ENCODE data around the gene SLC47A1. TPM values are rescaled to one million over a fixed set of nuclear protein-coding genes. Genes with fewer than 3 reads are reported as not detected.

Gene SLC47A1
- total RNA-seq, 1 donor from 2014 or later, result 1.1 TPM

DNA sequence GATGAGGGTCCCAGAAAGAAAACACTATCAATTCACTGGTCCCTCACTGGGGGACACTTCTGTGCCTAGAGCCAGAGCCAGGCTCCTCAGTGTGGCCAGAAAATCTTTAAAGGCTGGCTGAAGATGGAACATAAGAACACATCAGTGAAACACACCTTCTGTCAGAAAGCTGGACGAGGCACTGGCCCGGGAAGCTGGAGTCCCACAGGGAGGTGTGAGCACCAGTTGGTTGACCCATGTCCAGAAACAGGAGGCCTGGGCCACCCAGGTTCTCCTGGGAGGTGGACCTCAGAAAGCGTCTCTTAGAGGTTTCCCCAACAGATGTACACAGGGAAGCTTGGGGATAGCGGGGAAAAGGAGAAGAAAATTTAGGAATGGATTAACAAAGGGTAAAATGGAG lies 58.7 kb downstream of the SLC47A1 start:
- Mint-ChIP-seq H3K9me3 (ENCODE audit: low read depth) (no peaks in the 10 kb centered on the region), H3K36me3 (ENCODE audit: insufficient read depth) (no peaks in the 10 kb centered on the region), H3K27me3 (peaks cover 5% of the 10 kb centered on the region), H3K27ac (no peak overlapping the region), H3K4me1 (ENCODE audit: low read depth) (peaks cover 2% of the 10 kb centered on the region), H3K4me3 (ENCODE audit: low read depth) (no peak overlapping the region)
- DNase-seq (ENCODE audit: low spot score, unreplicated experiment), result no peak
- no peak for TF ChIP-seq CTCF (IDR thresholded peaks at IDR 0.05; ENCODE audit: unreplicated experiment)

GRCh38 chr17:19596869-19597268 lies 63.2 kb downstream of the SLC47A1 start:
- Mint-ChIP-seq H3K36me3 (ENCODE audit: insufficient read depth) (no peaks in the 10 kb centered on the region), H3K27ac (peak overlapping the region; percentile 62), H3K9me3 (ENCODE audit: low read depth) (no peaks in the 10 kb centered on the region), H3K4me1 (ENCODE audit: low read depth) (no peaks in the 10 kb centered on the region), H3K27me3 (peaks cover 1% of the 10 kb centered on the region), H3K4me3 (ENCODE audit: low read depth) (no peak overlapping the region)
- TF ChIP-seq CTCF (IDR thresholded peaks at IDR 0.05; ENCODE audit: unreplicated experiment), result no peak
- no peak for DNase-seq (ENCODE audit: low spot score, unreplicated experiment)

DNA sequence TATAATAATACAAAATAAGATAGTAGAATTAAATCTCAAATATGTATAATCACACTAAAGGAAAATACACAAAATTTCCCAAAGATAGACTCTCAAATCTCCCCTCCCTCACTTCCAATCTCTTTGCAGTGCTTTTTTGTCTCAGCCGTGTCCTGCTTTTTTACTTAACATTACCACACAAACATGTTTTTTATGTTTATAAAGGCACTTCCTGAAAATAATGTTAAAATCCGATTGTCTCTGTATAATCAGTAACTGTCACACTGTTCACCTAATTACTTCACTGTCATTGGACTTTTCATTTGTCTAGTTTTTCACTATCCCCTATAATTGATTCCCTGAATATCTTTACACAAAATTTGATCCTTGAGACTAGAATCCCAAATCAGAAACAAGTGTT lies 76.7 kb downstream of the SLC47A1 start:
- no peaks in the 10 kb centered on the region for H3K27me3 Mint-ChIP-seq
- H3K27ac Mint-ChIP-seq, result no peak overlapping the region
- H3K4me1 Mint-ChIP-seq (ENCODE audit: low read depth), result peaks cover 3% of the 10 kb centered on the region
- DNase-seq (ENCODE audit: low spot score, unreplicated experiment), result no peak
- H3K9me3 Mint-ChIP-seq (ENCODE audit: low read depth), result peaks cover 3% of the 10 kb centered on the region
- H3K36me3 Mint-ChIP-seq (ENCODE audit: insufficient read depth), result no peaks in the 10 kb centered on the region
- H3K4me3 Mint-ChIP-seq (ENCODE audit: low read depth), result no peak overlapping the region
- no peak for TF ChIP-seq CTCF (IDR thresholded peaks at IDR 0.05; ENCODE audit: unreplicated experiment)

GRCh38 chr17:19610879-19611278 lies 77.2 kb downstream of the SLC47A1 start:
- Mint-ChIP-seq H3K27ac (no peak overlapping the region), H3K4me3 (ENCODE audit: low read depth) (no peak overlapping the region), H3K27me3 (no peaks in the 10 kb centered on the region), H3K9me3 (ENCODE audit: low read depth) (peaks cover 3% of the 10 kb centered on the region), H3K4me1 (ENCODE audit: low read depth) (peaks cover 3% of the 10 kb centered on the region), H3K36me3 (ENCODE audit: insufficient read depth) (no peaks in the 10 kb centered on the region)
- TF ChIP-seq CTCF (IDR thresholded peaks at IDR 0.05; ENCODE audit: unreplicated experiment), result no peak
- DNase-seq (ENCODE audit: low spot score, unreplicated experiment), result no peak

- no peaks in the 10 kb centered on the region for H3K27me3 Mint-ChIP-seq
- no peak overlapping the region for H3K4me3 Mint-ChIP-seq (ENCODE audit: low read depth)
- peaks cover 20% of the 10 kb centered on the region for H3K9me3 Mint-ChIP-seq (ENCODE audit: low read depth)
- H3K4me1 Mint-ChIP-seq (ENCODE audit: low read depth), result peaks cover 3% of the 10 kb centered on the region
- peaks cover 4% of the 10 kb centered on the region for H3K36me3 Mint-ChIP-seq (ENCODE audit: insufficient read depth)
- H3K27ac Mint-ChIP-seq, result no peak overlapping the region
- no peak for TF ChIP-seq CTCF (IDR thresholded peaks at IDR 0.05; ENCODE audit: unreplicated experiment)
- DNase-seq (ENCODE audit: low spot score, unreplicated experiment), result no peak
These were observed 80.3 kb downstream of the SLC47A1 start for GRCh38 chr17:19613979-19614378.

Measured in progenitor cell of endocrine pancreas (in vitro differentiated cells).